NCI-H2196 treated with DMSO at 0.1 percent for 48 hours (cell line): ENCODE data around the gene AFTPH.

Experiments
- DNase-seq: peaks from one replicate; lab custom pipeline; 2025; ENCODE audit not compliant: unreplicated experiment; lab: John Stamatoyannopoulos, UW

Gene AFTPH, protein sequence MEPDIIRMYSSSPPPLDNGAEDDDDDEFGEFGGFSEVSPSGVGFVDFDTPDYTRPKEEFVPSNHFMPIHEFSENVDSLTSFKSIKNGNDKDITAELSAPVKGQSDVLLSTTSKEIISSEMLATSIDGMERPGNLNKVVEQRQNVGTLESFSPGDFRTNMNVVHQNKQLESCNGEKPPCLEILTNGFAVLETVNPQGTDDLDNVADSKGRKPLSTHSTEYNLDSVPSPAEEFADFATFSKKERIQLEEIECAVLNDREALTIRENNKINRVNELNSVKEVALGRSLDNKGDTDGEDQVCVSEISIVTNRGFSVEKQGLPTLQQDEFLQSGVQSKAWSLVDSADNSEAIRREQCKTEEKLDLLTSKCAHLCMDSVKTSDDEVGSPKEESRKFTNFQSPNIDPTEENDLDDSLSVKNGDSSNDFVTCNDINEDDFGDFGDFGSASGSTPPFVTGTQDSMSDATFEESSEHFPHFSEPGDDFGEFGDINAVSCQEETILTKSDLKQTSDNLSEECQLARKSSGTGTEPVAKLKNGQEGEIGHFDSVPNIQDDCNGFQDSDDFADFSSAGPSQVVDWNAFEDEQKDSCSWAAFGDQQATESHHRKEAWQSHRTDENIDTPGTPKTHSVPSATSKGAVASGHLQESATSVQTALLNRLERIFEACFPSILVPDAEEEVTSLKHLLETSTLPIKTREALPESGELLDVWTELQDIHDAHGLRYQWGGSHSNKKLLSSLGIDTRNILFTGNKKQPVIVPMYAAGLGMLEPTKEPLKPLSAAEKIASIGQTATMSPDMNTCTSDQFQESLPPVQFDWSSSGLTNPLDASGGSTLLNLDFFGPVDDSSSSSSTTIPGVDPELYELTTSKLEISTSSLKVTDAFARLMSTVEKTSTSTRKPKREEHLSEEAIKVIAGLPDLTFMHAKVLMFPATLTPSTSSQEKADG

DNA sequence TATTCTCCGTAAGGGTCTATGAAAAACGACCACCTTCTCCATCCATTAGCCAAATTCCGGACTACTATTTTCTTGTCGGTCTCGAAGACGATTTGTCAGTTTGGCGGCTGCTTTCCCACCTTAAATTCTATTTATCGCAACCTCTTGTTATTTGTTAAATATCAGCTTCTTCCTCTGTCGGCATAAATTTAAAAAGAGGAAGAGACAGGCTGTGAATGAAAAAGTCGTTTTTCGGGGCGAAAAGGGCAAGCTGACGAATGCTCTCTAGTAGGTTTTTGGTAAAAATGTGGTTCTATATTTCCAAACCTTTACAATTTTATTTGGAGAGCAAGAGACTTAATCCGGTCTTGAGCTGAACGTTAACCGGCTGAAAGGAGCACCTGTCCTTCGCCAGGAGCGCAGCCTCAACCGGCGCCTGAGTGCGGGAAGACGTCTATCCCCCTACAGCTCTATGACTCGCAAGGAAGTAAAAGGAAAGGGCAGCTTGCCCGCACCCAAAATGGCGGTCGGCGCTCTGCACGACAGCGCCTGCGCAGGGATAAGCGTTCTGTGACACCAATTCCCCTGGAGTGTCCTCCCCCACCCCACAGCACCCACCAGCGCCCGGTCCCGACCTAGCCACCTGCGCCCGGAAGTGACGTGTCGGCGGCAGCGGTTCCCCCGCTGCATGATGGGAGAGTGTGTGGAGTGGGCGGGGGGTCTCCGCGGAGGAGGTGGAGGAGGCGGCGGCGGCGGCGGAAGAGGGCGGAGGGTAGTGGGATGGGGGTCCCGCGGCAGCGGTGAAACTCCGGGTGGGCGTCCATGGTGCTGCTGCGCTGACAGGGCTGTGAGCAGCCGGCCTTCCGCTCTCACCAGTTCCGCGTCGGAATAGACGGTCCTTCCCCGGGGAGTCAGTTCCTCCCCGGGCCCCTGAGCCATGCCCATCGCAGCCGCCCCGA lies at the start of gene AFTPH:
Gene AFTPH (plus strand): TSS at position 663 of the 938 bp plus-strand sequence. CDS start 27,147 bp downstream, outside the sequence.
- DNase-seq = peak; percentile 76

DNA sequence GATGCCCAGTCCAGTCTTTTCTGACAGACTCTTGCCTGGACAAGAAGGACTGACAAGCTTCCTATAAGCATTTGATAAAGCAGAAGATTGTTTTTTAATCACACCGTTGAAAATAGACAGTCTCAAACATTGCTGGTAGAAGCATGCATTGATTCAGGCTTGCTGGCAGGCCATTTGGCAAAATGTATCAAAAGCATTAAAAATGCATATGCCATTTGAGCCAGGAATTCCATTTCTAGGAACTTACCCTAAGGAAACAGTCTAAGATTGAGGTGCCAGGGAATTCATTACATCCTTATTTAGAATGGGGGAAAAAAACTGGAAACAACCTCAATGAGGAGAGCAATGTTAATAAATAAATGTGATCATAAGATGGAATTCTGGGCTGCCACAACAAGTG lies 49.5 kb upstream of the AFTPH start:
- no peak for DNase-seq

DNA sequence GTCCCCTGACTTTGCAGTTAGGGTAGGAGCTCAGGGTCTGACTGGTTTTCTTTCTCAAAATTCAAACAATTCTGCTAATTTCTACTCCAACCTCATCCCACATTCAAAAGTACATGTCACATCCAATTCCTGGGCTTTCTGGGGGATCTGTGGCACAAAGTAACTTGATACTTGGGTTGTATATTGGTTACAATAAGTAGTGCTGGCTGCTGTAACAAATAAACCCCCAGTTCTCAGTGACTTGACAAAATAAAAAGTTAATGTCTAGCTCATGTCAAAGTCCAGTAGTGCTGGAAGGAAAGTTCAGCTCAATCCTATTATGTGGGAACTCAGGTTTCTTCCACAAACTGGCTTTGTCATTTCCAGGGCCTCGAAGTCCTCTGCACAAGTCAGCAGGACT lies 47.1 kb upstream of the AFTPH start:
- DNase-seq = no peak

DNA sequence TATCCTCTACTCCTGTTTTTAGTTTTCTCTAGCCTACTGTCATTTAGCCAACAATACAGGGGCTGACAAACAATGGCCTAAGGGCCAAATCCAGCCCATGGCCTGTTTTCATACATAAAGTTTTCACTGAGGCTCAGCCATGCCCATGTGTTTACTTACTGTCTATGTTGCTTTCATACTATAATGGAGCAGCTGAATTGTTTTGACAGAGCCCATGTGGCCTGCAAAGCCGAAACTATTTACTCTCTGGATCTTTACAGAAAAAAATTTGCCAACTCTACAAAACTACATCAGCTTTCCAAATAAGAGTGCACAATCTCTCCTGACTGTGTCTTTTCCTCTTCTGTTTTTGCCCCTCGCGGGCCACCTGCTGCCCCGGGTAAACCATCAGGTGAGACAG lies 46.1 kb upstream of the AFTPH start:
- DNase-seq = no peak

DNA sequence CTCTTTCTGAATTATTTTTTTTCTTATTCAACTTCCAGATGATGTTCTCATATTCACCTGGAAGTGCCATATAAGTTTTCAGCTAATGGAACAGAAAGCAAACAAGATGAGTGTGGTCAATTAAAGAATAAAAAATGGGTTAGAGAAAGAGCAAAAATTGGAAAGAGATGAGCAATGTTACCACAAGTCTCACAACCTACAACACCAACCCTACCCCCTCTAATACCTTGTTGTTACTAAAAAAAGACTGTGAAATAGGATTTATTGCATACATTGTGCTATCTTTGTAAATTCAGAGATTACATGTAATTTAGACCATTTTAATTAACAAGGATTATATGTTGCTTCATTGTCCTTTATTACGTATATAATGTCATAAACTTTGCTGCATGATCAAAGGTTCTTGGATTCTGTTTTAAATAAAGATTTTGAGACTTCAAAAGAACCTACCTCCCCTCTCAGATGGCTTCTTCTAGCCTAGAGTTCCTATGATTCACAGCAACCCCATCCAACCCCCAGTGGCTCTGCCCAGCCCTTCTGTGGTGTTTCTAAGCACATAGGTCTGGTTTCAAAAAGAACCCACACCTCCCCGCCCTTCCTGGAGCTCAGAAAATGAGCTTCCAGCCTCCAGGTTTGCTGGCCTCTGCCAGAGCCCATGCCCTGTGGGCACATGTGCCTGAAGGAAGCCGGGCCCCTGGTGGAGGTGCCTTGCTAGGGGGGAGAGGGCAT lies 45.5 kb upstream of the AFTPH start:
- DNase-seq = no peak

DNA sequence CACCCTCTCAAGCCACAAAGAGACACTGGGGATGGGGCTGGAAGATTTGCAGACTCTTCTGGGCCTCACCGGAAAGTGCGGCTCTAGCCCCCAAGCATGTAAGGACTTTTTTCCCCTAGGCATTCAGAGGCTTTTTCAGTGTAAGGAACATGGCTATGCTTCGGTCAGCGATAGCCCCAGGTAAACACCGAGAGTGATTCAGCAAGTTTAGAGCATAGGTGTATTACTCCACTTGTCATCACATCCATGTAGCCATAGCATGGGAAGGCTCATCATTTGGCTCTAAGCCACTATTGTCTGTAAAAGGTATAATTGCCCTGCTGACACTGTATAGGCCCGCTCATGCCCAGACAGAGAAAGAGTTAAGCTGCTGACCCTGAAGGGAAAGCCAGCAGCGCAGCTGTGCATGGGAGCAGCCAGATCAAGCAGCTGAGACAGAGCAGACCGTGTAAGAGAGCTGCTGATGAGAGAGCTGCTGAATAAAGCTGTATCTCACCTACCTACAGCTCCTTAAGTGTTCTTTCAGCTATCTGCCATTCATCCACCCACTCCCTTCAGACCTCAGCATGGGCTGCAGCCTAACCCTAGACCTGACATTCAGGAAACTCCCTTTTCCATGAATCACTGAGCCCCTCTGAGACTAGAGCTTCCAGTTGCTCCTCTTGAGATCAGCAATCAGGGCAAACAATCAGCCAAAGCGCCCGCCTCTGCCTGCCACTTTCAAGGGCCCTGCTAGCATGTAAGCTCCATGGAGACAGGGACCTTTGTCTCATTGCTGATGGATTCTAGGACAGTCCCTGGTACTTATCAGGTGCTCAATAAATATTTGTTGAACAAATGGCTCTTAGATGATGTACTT lies 44.6 kb upstream of the AFTPH start:
- DNase-seq = no peak

DNA sequence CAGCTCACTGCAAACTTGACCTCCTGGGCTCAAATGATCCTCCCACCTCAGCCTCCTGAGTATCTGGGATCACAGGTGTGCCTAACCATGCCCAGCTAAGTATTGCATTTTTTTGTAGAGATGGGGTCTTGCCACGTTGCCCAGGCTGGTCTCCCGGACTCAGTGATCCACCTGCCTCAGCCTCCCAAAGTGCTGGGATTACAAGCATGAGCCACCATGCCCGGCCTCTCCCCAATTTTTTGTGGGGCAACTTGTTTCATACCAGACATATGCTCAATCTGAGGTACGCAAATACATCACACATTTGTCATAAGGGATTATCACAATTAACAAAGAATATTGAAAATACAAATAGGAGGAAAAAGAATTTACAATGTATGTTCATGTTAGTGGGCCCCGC lies 42.5 kb upstream of the AFTPH start:
- DNase-seq = no peak

DNA sequence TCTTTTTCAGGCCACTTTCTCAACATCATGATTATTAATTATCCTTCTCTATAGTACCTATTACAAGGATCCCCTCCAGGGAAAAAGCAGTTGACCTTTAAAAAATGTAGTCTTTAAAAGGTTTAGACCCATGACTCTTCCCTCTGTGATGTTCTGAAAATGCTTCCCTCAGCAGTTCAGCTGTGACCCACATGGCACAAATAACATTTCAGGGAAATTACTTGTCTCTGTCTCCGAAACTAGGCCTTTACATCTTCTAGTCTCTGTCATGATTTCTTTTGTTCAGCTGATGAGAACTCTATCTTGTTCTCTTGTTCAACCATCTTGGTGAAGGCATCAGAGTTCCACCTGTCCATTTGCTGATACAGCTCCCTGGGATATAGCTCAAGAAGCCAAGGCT lies 41.9 kb upstream of the AFTPH start:
- no peak for DNase-seq

DNA sequence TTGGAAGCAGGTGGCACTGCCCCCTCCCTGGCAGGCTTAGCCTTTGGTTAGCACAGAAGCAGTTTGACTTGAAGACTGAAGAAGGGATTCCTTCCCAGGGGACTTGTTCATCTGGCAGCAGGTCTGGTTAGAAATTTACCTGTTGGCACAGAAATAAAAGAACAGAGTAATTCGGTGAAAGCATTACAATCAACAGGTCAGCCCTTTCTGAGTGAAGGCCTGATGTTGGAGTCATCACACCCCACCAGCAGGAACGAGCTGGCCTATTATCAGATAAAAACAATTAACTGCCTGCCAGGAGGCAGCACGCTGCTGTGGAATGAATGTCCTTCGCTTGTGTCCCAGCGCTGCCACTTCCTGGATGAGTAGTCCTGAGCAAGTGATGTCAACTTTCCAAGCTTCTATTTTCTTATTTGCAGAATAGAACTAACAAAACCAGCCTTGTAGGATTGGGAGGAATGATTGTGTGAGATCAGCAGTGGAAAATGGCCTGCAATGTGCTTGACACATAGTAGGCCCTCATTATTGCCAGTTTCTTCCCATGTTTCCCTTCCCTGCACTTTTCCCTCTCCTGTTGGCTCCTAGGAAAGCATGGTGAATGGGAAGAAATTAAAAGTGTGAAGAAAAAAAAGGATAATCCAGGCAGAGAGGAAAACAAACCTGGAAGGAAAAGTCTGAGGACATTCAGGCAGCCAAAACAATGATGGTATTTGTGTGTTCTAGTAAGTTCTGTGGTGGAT lies 41.2 kb upstream of the AFTPH start:
- no peak for DNase-seq

DNA sequence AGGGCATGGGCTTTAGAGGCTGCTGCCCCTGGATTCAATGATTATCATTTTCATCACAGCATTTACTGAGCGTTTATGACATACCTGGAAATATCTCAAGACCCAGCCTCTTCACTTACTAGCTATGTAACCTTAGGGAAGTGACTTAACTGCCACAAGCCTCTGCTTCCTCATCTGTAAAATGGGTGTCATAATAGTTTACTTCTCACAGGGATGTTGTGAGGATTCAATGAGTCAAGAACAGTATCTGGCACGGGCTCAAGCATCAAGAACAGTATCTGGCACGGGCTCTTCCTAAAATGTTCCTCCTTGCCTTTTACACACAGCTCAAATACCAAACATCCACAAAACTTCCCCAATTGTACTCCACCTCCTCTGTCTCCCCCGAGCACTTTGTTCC lies 38.8 kb upstream of the AFTPH start:
- no peak for DNase-seq

DNA sequence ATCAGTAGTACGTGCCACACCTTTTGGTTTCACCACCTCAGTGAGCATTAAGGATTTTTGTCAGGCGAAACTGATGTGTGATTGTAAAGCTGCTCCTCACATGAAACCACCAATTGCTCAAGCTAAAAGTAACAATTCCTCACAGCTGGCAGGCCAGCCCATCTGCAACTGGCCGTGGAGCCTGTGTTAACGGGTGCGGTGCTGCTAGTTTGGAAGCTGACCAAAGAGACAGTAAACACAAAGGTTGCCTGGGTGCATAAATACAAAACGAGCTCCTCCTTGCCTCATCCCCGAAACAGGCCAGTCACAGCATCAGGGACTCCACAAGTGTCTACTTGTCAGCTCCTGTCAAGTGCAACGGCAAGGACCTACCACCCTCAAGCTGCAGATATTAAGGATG lies 38.2 kb upstream of the AFTPH start:
- DNase-seq = peak; percentile 3

DNA sequence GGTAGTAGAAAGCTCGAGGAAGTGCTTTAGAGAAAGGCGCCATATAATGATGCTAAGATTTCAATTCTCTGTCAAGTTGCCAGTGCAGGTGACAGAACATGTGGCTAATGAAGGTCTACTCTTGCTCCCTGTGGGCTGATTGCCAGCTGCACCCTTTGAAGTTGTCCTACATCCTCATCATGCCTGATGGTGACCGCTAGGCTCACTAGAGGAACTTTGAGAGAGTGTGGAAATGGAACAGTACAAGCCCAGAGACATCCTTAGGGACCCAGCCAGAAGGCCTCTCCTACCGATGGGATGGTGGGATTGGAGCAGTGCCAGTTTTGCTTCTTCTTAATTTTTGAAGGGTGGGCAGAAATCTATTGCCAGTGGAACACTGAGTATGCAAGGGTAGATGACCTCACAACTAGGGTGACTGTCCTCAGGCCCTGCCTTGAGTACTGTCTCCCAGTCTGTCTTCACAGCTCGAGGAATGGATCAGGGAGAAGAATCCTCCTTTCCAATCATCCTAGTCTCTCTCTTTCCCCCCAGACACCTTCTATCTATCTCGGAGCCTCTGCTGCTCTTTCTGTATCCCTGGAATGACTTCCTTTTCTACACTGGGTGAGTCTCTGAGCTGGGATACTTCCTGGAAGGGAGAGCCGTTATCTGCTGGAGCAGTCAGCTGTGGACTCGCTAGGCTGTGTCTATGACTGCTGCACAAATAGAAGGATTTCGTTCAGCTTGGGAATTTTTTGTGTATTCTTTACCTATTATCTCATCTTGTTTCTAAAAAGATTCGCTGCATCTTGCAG lies 36.7 kb upstream of the AFTPH start:
- DNase-seq = no peak

DNA sequence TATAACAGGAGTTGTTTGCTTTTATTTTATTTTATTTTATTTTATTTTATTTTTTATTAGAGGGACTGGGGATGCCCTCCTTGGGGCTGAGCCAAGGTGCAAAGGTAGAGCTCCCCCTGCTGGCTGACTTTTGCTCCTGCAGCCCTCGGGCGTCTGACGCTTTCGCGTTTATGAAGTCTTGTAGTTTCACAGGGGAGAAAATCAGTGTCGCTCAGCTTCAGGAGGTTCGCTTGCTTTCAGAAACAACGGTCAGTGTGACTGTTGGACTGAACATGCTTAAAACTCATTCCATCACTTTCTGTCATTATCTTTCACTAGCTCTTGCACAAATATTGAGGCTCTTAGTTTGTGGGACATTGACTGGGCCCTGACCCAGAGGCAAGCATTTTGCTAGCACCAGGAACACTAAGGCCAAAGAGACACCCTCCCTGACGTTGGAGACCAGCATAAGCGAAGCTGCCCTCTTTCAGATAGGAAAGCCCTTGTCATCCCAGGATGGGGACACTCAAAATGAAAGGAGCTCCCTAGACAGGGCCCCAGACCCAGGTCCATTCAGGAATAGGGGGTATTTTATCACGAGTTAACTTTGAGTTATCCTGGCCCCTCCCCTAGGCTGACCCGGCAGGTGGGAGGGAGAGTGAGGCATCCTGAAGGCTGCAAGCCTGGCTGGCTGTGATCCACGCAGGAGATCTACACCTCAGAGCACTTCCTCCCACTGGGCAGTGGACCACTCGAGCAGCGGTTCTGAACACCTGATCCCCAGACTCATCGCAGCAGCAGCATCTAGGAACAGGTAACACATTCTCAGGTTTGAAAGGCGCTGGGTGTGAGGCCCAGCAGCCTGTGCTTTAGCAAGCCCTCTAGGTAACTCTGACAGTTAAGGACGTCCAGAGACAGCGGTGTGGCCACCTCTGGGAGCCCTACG lies 35.8 kb upstream of the AFTPH start:
- peak; percentile 4 for DNase-seq

DNA sequence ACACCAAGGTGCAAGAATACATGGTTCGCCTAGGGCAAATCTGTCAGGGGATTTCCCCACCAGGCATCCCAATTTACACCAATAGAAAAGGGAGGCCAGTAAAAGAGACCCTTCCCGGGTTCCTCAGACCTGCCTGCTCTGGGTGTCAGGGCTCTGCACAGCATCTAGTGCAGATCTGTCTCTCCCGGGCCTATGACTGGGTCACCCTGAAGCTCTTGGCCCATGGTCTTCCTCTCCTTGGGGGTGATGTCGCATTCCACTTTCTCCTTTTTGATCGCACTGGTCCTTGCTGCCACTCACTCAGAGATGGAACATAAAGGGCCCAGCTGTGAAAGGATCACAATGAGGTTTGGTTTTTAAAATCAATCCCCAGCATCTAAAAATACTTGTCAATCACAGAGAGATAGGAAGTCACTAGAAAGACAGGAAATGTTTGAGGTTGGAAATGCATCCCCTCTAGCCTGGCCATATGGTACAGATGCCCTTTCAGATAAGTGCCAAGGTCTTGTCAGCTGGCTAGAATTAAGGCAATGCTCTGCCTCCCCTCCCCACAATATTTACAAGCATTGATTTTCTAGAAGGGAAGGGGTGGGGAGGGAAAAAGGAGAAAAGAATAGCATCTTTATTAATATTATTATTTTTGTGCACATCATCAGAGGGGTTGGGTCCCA lies 34.9 kb upstream of the AFTPH start:
- no peak for DNase-seq

DNA sequence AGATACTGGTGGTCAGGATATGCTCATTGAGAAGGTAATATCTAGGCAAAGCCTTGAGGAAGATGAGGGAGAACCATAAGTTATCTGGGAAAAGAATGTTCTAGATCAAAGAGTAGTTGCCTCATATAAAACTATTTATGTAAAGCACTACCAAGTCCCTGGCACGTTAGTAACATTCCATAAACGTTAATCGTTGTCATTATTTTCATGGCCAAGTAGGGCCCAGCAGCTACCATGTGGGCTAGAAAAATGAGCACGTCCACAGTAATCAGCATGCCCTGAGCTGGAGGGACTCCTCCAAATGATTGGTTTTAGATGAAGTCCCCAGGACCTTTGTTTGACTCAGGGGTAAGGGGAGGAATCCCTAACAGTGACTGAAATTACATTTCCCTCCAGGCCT lies 32.7 kb upstream of the AFTPH start:
- no peak for DNase-seq

DNA sequence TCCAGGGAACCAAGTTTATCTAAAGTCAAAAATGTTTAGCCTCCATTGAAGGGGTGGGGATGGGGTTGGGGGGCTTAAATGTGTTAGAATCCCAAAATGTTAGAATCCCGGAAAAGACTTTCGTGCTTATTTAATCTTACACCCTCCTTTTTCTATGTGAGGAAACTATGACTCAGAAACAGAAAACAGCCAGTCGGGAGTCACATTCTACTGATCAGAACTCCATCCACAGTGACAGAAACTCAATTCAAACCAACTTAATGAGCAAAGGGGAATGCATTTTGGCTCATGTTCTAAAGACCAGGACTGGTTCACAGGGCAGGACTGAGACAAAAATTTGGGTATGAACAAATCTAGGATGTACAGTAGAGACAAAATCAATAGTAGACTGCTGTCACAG lies 31.9 kb upstream of the AFTPH start:
- DNase-seq = no peak
